Prostate gland (tissue), 2 donors: ENCODE measurements around the gene PRSS23.
"Not testable (repeated sequence)": the region's sequence is repeated elsewhere in the genome, so short reads cannot be mapped to it uniquely, and the experiment has no call there.

Experiments
- POLR2A ChIP-seq: fragments of 450-650 bp; IDR thresholded peaks from one replicate; pipeline ENCODE4 v1.6.1; 2016; ENCODE audit warnings: antibody characterized with exemption, mild to moderate bottlenecking
- POLR2AphosphoS5 ChIP-seq: sonication (generic); formaldehyde crosslinking; IDR thresholded peaks from one replicate; pipeline ENCODE4 v1.6.1; 2017; ENCODE audit warnings: antibody characterized with exemption
- TF ChIP-seq, protein P1 (sequence below), 4 experiments: fragments of 200-600 bp in 2 of 4; fragments of 450-650 bp in 2 of 4; sonication (generic) in 2 of 4; IDR thresholded peaks; 1 replicate in 3 of 4; 2 replicates in 1 of 4; pipeline ENCODE4 v1.5.1; 2016 to 2019; ENCODE audit warnings: antibody characterized with exemption in 4 of 4, mild to moderate bottlenecking in 2 of 4, moderate library complexity in 2 of 4

DNA sequence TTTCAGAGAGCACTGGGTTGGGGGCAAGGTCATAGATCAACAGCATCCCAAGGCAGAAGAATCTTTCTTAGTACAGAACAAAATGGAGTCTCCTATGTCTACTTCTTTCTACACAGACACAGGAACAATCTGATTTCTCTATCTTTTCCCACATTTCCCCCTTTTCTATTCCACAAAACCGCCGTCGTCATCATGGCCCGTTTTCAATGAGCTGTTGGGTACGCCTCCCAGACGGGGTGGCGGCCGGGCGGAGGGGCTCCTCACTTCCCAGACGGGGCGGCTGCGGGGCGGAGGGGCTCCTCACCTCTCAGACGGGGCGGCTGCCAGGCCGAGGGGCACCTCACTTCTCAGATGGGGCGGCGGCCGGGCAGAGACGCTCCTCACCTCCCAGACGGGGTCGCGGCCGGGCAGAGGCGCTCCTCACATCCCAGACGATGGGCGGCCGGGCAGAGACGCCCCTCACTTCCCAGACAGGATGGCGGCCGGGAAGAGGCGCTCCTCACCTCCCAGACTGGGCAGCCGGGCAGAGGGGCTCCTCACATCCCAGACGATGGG lies 29.8 kb upstream of the PRSS23 start:
- TF ChIP-seq, protein P1, sequence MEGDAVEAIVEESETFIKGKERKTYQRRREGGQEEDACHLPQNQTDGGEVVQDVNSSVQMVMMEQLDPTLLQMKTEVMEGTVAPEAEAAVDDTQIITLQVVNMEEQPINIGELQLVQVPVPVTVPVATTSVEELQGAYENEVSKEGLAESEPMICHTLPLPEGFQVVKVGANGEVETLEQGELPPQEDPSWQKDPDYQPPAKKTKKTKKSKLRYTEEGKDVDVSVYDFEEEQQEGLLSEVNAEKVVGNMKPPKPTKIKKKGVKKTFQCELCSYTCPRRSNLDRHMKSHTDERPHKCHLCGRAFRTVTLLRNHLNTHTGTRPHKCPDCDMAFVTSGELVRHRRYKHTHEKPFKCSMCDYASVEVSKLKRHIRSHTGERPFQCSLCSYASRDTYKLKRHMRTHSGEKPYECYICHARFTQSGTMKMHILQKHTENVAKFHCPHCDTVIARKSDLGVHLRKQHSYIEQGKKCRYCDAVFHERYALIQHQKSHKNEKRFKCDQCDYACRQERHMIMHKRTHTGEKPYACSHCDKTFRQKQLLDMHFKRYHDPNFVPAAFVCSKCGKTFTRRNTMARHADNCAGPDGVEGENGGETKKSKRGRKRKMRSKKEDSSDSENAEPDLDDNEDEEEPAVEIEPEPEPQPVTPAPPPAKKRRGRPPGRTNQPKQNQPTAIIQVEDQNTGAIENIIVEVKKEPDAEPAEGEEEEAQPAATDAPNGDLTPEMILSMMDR (IDR thresholded peaks at IDR 0.05), result not testable (repeated sequence)
- not testable (repeated sequence) for TF ChIP-seq POLR2A, POLR2AphosphoS5
